ENCODE results near the gene XAB2. TPM values are rescaled to one million over a fixed set of nuclear protein-coding genes. Genes with fewer than 3 reads are reported as not detected.
A peak's percentile ranks its signal among the peaks of the same experiment; 100 is the strongest.

Gene XAB2
- total RNA-seq, 1 donor from 2014 or later: 27.5 TPM

GRCh38 chr19:7618771-7619510, 10.4 kb downstream of the XAB2 start:
- intact Hi-C loops (cut with micrococcal nuclease): no loop called here
- DNase-seq: no peak
- peak; percentile 57 for ATAC-seq

- peak; percentile 16 for ATAC-seq
- intact Hi-C loops (cut with micrococcal nuclease): no loop called here
- no peak for DNase-seq
These were observed 11.0 kb downstream of the XAB2 start for GRCh38 chr19:7618348-7618747.

- ATAC-seq (no peak), DNase-seq (no peak)
These were observed 11.6 kb downstream of the XAB2 start for GRCh38 chr19:7617735-7618134.

GRCh38 chr19:7617172-7617571, 12.2 kb downstream of the XAB2 start:
- ATAC-seq: no peak
- intact Hi-C loops (cut with micrococcal nuclease): no loop called here
- no peak for DNase-seq

More at GRCh38 chr19:7617735-7618134, 11.6 kb downstream of the XAB2 start:
- intact Hi-C loops (cut with micrococcal nuclease): no loop called here

- DNase-seq (peak; percentile 30), ATAC-seq (no peak)
- intact Hi-C loops (cut with micrococcal nuclease): no loop called here
These were observed 14.2 kb downstream of the XAB2 start for GRCh38 chr19:7614859-7615741.

GRCh38 chr19:7612282-7613274, 16.8 kb downstream of the XAB2 start:
- intact Hi-C loops (cut with micrococcal nuclease): no loop called here
- DNase-seq (no peak), ATAC-seq (no peak)

- intact Hi-C loops (cut with micrococcal nuclease): no loop called here
- ATAC-seq (no peak), DNase-seq (no peak)
These were observed 17.6 kb downstream of the XAB2 start for GRCh38 chr19:7611541-7612279.

- no peak for DNase-seq
- no peak for ATAC-seq
- intact Hi-C loops (cut with micrococcal nuclease): no loop called here
These were observed 18.7 kb downstream of the XAB2 start for GRCh38 chr19:7610491-7611240.

GRCh38 chr19:7607874-7608560, 21.3 kb downstream of the XAB2 start:
- intact Hi-C loops (cut with micrococcal nuclease): no loop called here
- no peak for DNase-seq

GRCh38 chr19:7607212-7607873, 22.0 kb downstream of the XAB2 start:
- intact Hi-C loops (cut with micrococcal nuclease): no loop called here
- no peak for ATAC-seq
- no peak for DNase-seq

More at GRCh38 chr19:7607874-7608560, 21.3 kb downstream of the XAB2 start:
- no peak for ATAC-seq

- intact Hi-C loops (cut with micrococcal nuclease): no loop called here
- ATAC-seq (no peak), DNase-seq (no peak)
These were observed 23.1 kb downstream of the XAB2 start for GRCh38 chr19:7606289-7606688.

GRCh38 chr19:7605490-7606222, 23.7 kb downstream of the XAB2 start:
- DNase-seq (no peak), ATAC-seq (no peak)
- intact Hi-C loops (cut with micrococcal nuclease): no loop called here

GRCh38 chr19:7603919-7604318, 25.4 kb downstream of the XAB2 start:
- no peak for DNase-seq

GRCh38 chr19:7602935-7603497, 26.3 kb downstream of the XAB2 start:
- DNase-seq: no peak
- intact Hi-C loops (cut with micrococcal nuclease): no loop called here

More at GRCh38 chr19:7603919-7604318, 25.4 kb downstream of the XAB2 start:
- no peak for ATAC-seq
- intact Hi-C loops (cut with micrococcal nuclease): no loop called here

GRCh38 chr19:7602240-7602934, 27.0 kb downstream of the XAB2 start:
- DNase-seq: no peak
- intact Hi-C loops (cut with micrococcal nuclease): no loop called here
- no peak for ATAC-seq

More at GRCh38 chr19:7602935-7603497, 26.3 kb downstream of the XAB2 start:
- no peak for ATAC-seq

Measured in left ventricle myocardium superior (tissue), 1 donor.